K562 (cell line): Measurements from ENCODE around the gene RHBDF2.

Source experiments
- CTCF ChIP-seq, 3 experiments: IDR thresholded peaks in 2 of 3; conservative IDR thresholded peaks in 1 of 3; 2 replicates each; pipeline ENCODE4 v1.5.1; 2011 to 2012; ENCODE audit warnings: low read length in 3 of 3, mild to moderate bottlenecking in 3 of 3, control low read depth in 2 of 3, improper control_type of control experiment in 1 of 3, inconsistent platforms in 1 of 3, low read depth in 1 of 3, mixed read lengths in 1 of 3, moderate library complexity in 1 of 3; ENCODE audit not compliant: insufficient read depth in 2 of 3
- EZH2 ChIP-seq: IDR thresholded peaks from 2 replicates; pipeline ENCODE4 v1.6.1; 2012; ENCODE audit warnings: low read depth, mild to moderate bottlenecking, inconsistent platforms, low read length, borderline replicate concordance
- FOXJ3 ChIP-seq: sonication (generic); formaldehyde crosslinking; IDR thresholded peaks from 2 replicates; pipeline ENCODE4 v1.4.0; 2020; ENCODE audit warnings: mild to moderate bottlenecking, missing genetic modification reagents
- KAT7 ChIP-seq: sonication (generic); formaldehyde crosslinking; IDR thresholded peaks from 2 replicates; pipeline ENCODE4 v1.8.0; 2022; ENCODE audit warnings: missing genetic modification reagents, mild to moderate bottlenecking, borderline replicate concordance
- MYBL2 ChIP-seq, 2 experiments: fragments of 450-650 bp in 1 of 2; sonication (generic) in 1 of 2; formaldehyde crosslinking in 1 of 2; IDR thresholded peaks; 2 replicates each; pipeline versions ENCODE4 v1.6.1 to v1.8.1; 2017 to 2022; ENCODE audit warnings: borderline replicate concordance in 1 of 2, inconsistent platforms in 1 of 2, low read depth in 1 of 2, mild to moderate bottlenecking in 1 of 2, missing genetic modification reagents in 1 of 2, moderate library complexity in 1 of 2
- NFRKB ChIP-seq: fragments of 450-650 bp; IDR thresholded peaks from 2 replicates; pipeline ENCODE4 v1.6.1; 2016; ENCODE audit warnings: low read depth
- POLR2A ChIP-seq: fragments of 450-650 bp; conservative IDR thresholded peaks from 2 replicates; pipeline ENCODE4 v1.6.1; 2016
- POLR2AphosphoS5 ChIP-seq: IDR thresholded peaks from 2 replicates; pipeline ENCODE4 v1.6.1; 2011; ENCODE audit warnings: mild to moderate bottlenecking, low read depth, low read length, moderate library complexity; ENCODE audit not compliant: control insufficient read depth, insufficient read depth
- RAD51 ChIP-seq: fragments of 450-650 bp; IDR thresholded peaks from 2 replicates; pipeline ENCODE4 v1.7.1; 2016; ENCODE audit warnings: low read depth, mild to moderate bottlenecking, borderline replicate concordance
- ZNF232 ChIP-seq: sonication (generic); formaldehyde crosslinking; IDR thresholded peaks from 2 replicates; pipeline ENCODE4 v1.8.0; 2022; ENCODE audit warnings: mild to moderate bottlenecking, missing genetic modification reagents
- ZNF311 ChIP-seq: fragments of 250-450 bp; sonication (Bioruptor Pico); IDR thresholded peaks from 2 replicates; pipeline ENCODE4 v1.4.0; 2020; ENCODE audit warnings: mild to moderate bottlenecking, moderate library complexity
- ZNF347 ChIP-seq: fragments of 450-650 bp; formaldehyde crosslinking; IDR thresholded peaks from 2 replicates; pipeline ENCODE4 v1.4.0; 2020; ENCODE audit warnings: low read depth, mild to moderate bottlenecking, moderate library complexity
- ZNF830 ChIP-seq: fragments of 250-450 bp; sonication (Bioruptor Pico); IDR thresholded peaks from 2 replicates; pipeline ENCODE4 v1.5.0; 2021; ENCODE audit warnings: mild to moderate bottlenecking
- TF ChIP-seq, protein P1 (sequence below): sonication (generic); formaldehyde crosslinking; IDR thresholded peaks from 2 replicates; pipeline ENCODE4 v1.9.0; 2022; ENCODE audit warnings: mild to moderate bottlenecking, missing genetic modification reagents

- TF ChIP-seq KAT7: no peak
- TF ChIP-seq, protein P1, sequence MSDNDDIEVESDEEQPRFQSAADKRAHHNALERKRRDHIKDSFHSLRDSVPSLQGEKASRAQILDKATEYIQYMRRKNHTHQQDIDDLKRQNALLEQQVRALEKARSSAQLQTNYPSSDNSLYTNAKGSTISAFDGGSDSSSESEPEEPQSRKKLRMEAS: no peak
- no peak for TF ChIP-seq POLR2AphosphoS5
- no peak for TF ChIP-seq ZNF347 (CRISPR knock-in tag)
- TF ChIP-seq RAD51: no peak
- no peak for TF ChIP-seq POLR2A
- no peak for TF ChIP-seq NFRKB
- no peak for TF ChIP-seq CTCF (IDR thresholded peaks at IDR 0.05 in 2 of 3, conservative IDR thresholded peaks at IDR 0.05 in 1 of 3; ENCODE audit: insufficient read depth in 2 of 3, low read depth in 1 of 3, low read length in 3 of 3)
- no peak for TF ChIP-seq EZH2
- no peak for TF ChIP-seq MYBL2 (IDR thresholded peaks at IDR 0.05; ENCODE audit: low read depth)
- TF ChIP-seq MYBL2 (CRISPR knock-in tag; IDR thresholded peaks at IDR 0.05; ENCODE audit: borderline replicate concordance): no peak
- no peak for TF ChIP-seq ZNF830 (CRISPR knock-in tag)
- no peak for TF ChIP-seq ZNF311 (CRISPR knock-in tag)
- no peak for TF ChIP-seq ZNF232 (CRISPR knock-in tag)
- no peak for TF ChIP-seq FOXJ3 (CRISPR knock-in tag)
Observed at GRCh38 chr17:76462556-76463290, 38.5 kb downstream of the RHBDF2 start.
